ENCODE results near the gene MRPS27. TPM values are rescaled to one million over a fixed set of nuclear protein-coding genes. Genes with fewer than 3 reads are reported as not detected.

MRPS27 gene
- total RNA-seq, 3 donors from 2014 or later, result 83.4 to 107 (median 88.1) TPM

GRCh38 chr5:72191404-72191803, 128.6 kb downstream of the MRPS27 start:
- Mint-ChIP-seq H3K9me3 (no peaks in the 10 kb centered on the region), H3K27me3 (ENCODE audit: low read depth) (peaks cover 45% of the 10 kb centered on the region)

GRCh38 chr5:72189146-72189545, 130.9 kb downstream of the MRPS27 start:
- Mint-ChIP-seq H3K36me3 (ENCODE audit: insufficient read depth) (no peaks in the 10 kb centered on the region), H3K4me3 (no peak overlapping the region), H3K9me3 (no peaks in the 10 kb centered on the region), H3K27me3 (ENCODE audit: low read depth) (peaks cover 40% of the 10 kb centered on the region), H3K4me1 (ENCODE audit: low read depth) (no peaks in the 10 kb centered on the region)
- no peak for DNase-seq
- ATAC-seq, result no peak

More at GRCh38 chr5:72191404-72191803, 128.6 kb downstream of the MRPS27 start:
- no peak for DNase-seq
- H3K36me3 Mint-ChIP-seq (ENCODE audit: insufficient read depth), result no peaks in the 10 kb centered on the region
- no peak for ATAC-seq
- H3K4me3 Mint-ChIP-seq, result no peak overlapping the region
- H3K4me1 Mint-ChIP-seq (ENCODE audit: low read depth), result peaks cover 15% of the 10 kb centered on the region

GRCh38 chr5:72188166-72188565, 131.9 kb downstream of the MRPS27 start:
- no peaks in the 10 kb centered on the region for H3K9me3 Mint-ChIP-seq
- DNase-seq (no peak), ATAC-seq (no peak)
- H3K4me1 Mint-ChIP-seq (ENCODE audit: low read depth), result no peaks in the 10 kb centered on the region
- H3K36me3 Mint-ChIP-seq (ENCODE audit: insufficient read depth), result no peaks in the 10 kb centered on the region
- no peak overlapping the region for H3K4me3 Mint-ChIP-seq
- peaks cover 40% of the 10 kb centered on the region for H3K27me3 Mint-ChIP-seq (ENCODE audit: low read depth)

GRCh38 chr5:72187388-72188075, 132.5 kb downstream of the MRPS27 start:
- DNase-seq (no peak), ATAC-seq (peak; percentile 33 to 34)
- H3K36me3 Mint-ChIP-seq (ENCODE audit: insufficient read depth), result no peaks in the 10 kb centered on the region
- no peak overlapping the region for H3K4me3 Mint-ChIP-seq
- no peaks in the 10 kb centered on the region for H3K9me3 Mint-ChIP-seq
- peaks cover 45% of the 10 kb centered on the region for H3K27me3 Mint-ChIP-seq (ENCODE audit: low read depth)
- no peaks in the 10 kb centered on the region for H3K4me1 Mint-ChIP-seq (ENCODE audit: low read depth)

- Mint-ChIP-seq H3K4me1 (ENCODE audit: low read depth) (no peaks in the 10 kb centered on the region), H3K4me3 (no peak overlapping the region), H3K36me3 (ENCODE audit: insufficient read depth) (no peaks in the 10 kb centered on the region), H3K9me3 (no peaks in the 10 kb centered on the region), H3K27me3 (ENCODE audit: low read depth) (peaks cover 45% of the 10 kb centered on the region)
- ATAC-seq (no peak), DNase-seq (no peak)
These were observed 134.3 kb downstream of the MRPS27 start for GRCh38 chr5:72185496-72186329.

- peaks cover 46% of the 10 kb centered on the region for H3K27me3 Mint-ChIP-seq (ENCODE audit: low read depth)
- H3K9me3 Mint-ChIP-seq, result no peaks in the 10 kb centered on the region
- DNase-seq (no peak), ATAC-seq (no peak)
- no peaks in the 10 kb centered on the region for H3K4me1 Mint-ChIP-seq (ENCODE audit: low read depth)
- no peak overlapping the region for H3K4me3 Mint-ChIP-seq
- H3K36me3 Mint-ChIP-seq (ENCODE audit: insufficient read depth), result no peaks in the 10 kb centered on the region
These were observed 135.6 kb downstream of the MRPS27 start for GRCh38 chr5:72184408-72184807.

GRCh38 chr5:72183101-72183520, 136.9 kb downstream of the MRPS27 start:
- no peak for DNase-seq
- Mint-ChIP-seq H3K4me1 (ENCODE audit: low read depth) (no peaks in the 10 kb centered on the region), H3K4me3 (no peak overlapping the region), H3K27me3 (ENCODE audit: low read depth) (peaks cover 50% of the 10 kb centered on the region), H3K36me3 (ENCODE audit: insufficient read depth) (no peaks in the 10 kb centered on the region), H3K9me3 (no peaks in the 10 kb centered on the region)
- no peak for ATAC-seq

GRCh38 chr5:72182686-72183085, 137.4 kb downstream of the MRPS27 start:
- ATAC-seq (no peak), DNase-seq (no peak)
- Mint-ChIP-seq H3K27me3 (ENCODE audit: low read depth) (peaks cover 52% of the 10 kb centered on the region), H3K36me3 (ENCODE audit: insufficient read depth) (no peaks in the 10 kb centered on the region), H3K9me3 (no peaks in the 10 kb centered on the region), H3K4me1 (ENCODE audit: low read depth) (no peaks in the 10 kb centered on the region), H3K4me3 (no peak overlapping the region)

GRCh38 chr5:72180925-72181324, 139.1 kb downstream of the MRPS27 start:
- no peaks in the 10 kb centered on the region for H3K9me3 Mint-ChIP-seq
- H3K4me3 Mint-ChIP-seq, result no peak overlapping the region
- DNase-seq (no peak), ATAC-seq (no peak)
- no peaks in the 10 kb centered on the region for H3K36me3 Mint-ChIP-seq (ENCODE audit: insufficient read depth)
- peaks cover 47% of the 10 kb centered on the region for H3K27me3 Mint-ChIP-seq (ENCODE audit: low read depth)
- H3K4me1 Mint-ChIP-seq (ENCODE audit: low read depth), result no peaks in the 10 kb centered on the region

GRCh38 chr5:72179816-72180440, 140.1 kb downstream of the MRPS27 start:
- Mint-ChIP-seq H3K4me3 (no peak overlapping the region), H3K4me1 (ENCODE audit: low read depth) (no peaks in the 10 kb centered on the region), H3K36me3 (ENCODE audit: insufficient read depth) (no peaks in the 10 kb centered on the region), H3K9me3 (no peaks in the 10 kb centered on the region), H3K27me3 (ENCODE audit: low read depth) (peaks cover 40% of the 10 kb centered on the region)
- no peak for ATAC-seq
- DNase-seq, result no peak

GRCh38 chr5:72179028-72179815, 140.8 kb downstream of the MRPS27 start:
- Mint-ChIP-seq H3K36me3 (ENCODE audit: insufficient read depth) (no peaks in the 10 kb centered on the region), H3K4me3 (no peak overlapping the region), H3K4me1 (ENCODE audit: low read depth) (no peaks in the 10 kb centered on the region), H3K27me3 (ENCODE audit: low read depth) (peaks cover 35% of the 10 kb centered on the region), H3K9me3 (no peaks in the 10 kb centered on the region)
- DNase-seq (no peak), ATAC-seq (no peak)

GRCh38 chr5:72177538-72177937, 142.5 kb downstream of the MRPS27 start:
- DNase-seq (no peak), ATAC-seq (no peak)
- Mint-ChIP-seq H3K4me1 (ENCODE audit: low read depth) (no peaks in the 10 kb centered on the region), H3K36me3 (ENCODE audit: insufficient read depth) (no peaks in the 10 kb centered on the region), H3K4me3 (no peak overlapping the region), H3K9me3 (no peaks in the 10 kb centered on the region), H3K27me3 (ENCODE audit: low read depth) (peaks cover 24% of the 10 kb centered on the region)

GRCh38 chr5:72172786-72173185, 147.3 kb downstream of the MRPS27 start:
- H3K27me3 Mint-ChIP-seq (ENCODE audit: low read depth), result peaks cover 21% of the 10 kb centered on the region
- H3K4me1 Mint-ChIP-seq (ENCODE audit: low read depth), result peaks cover 2% of the 10 kb centered on the region
- ATAC-seq (no peak), DNase-seq (no peak)
- no peaks in the 10 kb centered on the region for H3K36me3 Mint-ChIP-seq (ENCODE audit: insufficient read depth)
- no peak overlapping the region for H3K4me3 Mint-ChIP-seq
- H3K9me3 Mint-ChIP-seq, result no peaks in the 10 kb centered on the region

- DNase-seq (no peak), ATAC-seq (peak; percentile 72 to 78)
- no peaks in the 10 kb centered on the region for H3K36me3 Mint-ChIP-seq (ENCODE audit: insufficient read depth)
- no peak overlapping the region for H3K4me3 Mint-ChIP-seq
- no peaks in the 10 kb centered on the region for H3K9me3 Mint-ChIP-seq
- H3K27me3 Mint-ChIP-seq (ENCODE audit: low read depth), result peaks cover 26% of the 10 kb centered on the region
- H3K4me1 Mint-ChIP-seq (ENCODE audit: low read depth), result peaks cover 4% of the 10 kb centered on the region
These were observed 148.4 kb downstream of the MRPS27 start for GRCh38 chr5:72171667-72172066.

All from activated T-cell treated with anti-CD3 and anti-CD28 coated beads, Interleukin-2, amount 50 U/mL, for 4 hours (primary cell).